AG04450 (cell line): ENCODE data around the gene ARID4A. TPM values are rescaled to one million over a fixed set of nuclear protein-coding genes. Genes with fewer than 3 reads are reported as not detected.
"Not testable (repeated sequence)": the region's sequence is repeated elsewhere in the genome, so short reads cannot be mapped to it uniquely, and the experiment has no call there.

Source experiments
- CTCF ChIA-PET: fragments of 300-600, 350-600 bp; formaldehyde crosslinking; extraction: SDS; loops from one replicate; lab custom pipeline; 2022; ENCODE audit warnings: antibody characterized with exemption, inconsistent platforms; lab: Charles Lee
- POLR2A ChIA-PET: fragments of 350-600 bp; formaldehyde crosslinking; extraction: SDS; loops from one replicate; lab custom pipeline; 2021; ENCODE audit warnings: antibody characterized with exemption, inconsistent platforms; lab: Yijun Ruan, JAX
- DNase-seq: peaks from one replicate; pipeline ENCODE4 v3.0.0-alpha.2; 2011; ENCODE audit warnings: low read depth, low spot score
- H3K27ac ChIP-seq: one replicate; pipeline ENCODE4 v1.5.1; 2012; ENCODE audit warnings: low read depth, low read length, control low read depth
- H3K27me3 ChIP-seq: one replicate; pipeline ENCODE4 v1.6.0; 2012; ENCODE audit warnings: low read length; ENCODE audit not compliant: control insufficient read depth, insufficient read depth
- H3K4me3 ChIP-seq: 2 replicates; pipeline ENCODE4 v1.5.1; 2011; ENCODE audit warnings: mild to moderate bottlenecking, low read depth, low read length, control low read depth
- H3K9me3 ChIP-seq: 2 replicates; pipeline ENCODE4 v1.5.1; 2012; ENCODE audit warnings: low read length; ENCODE audit not compliant: control insufficient read depth, insufficient read depth
- CTCF ChIP-seq: IDR thresholded peaks from 2 replicates; pipeline ENCODE4 v1.5.1; 2011; ENCODE audit warnings: low read depth, low read length, control low read depth, inconsistent platforms
- polyA plus RNA-seq: library from polyadenylated mRNA; depleted of rRNA; stranded (reverse); fragments of >200 nt; gene quantifications from 2 replicates; pipeline ENCODE4 v1.2.3, GENCODE V29; 2011; rRNA removed
- small RNA-seq: library from RNA; depleted of rRNA; stranded (forward); fragments of <200 nt; gene quantifications from one replicate; pipeline ENCODE3, GENCODE V24; 2012; ENCODE audit warnings: low read depth; ENCODE audit not compliant: insufficient read length

ARID4A gene
- polyA plus RNA-seq, 1 experiment = 12.4 TPM

GRCh38 chr14:58401587-58401986, 103.2 kb downstream of the ARID4A start:
- Histone ChIP-seq H3K27ac (no peak overlapping the region), H3K4me3 (no peak overlapping the region), H3K9me3 (no peaks in the 10 kb centered on the region), H3K27me3 (no peaks in the 10 kb centered on the region)
- POLR2A ChIA-PET = no interaction called here
- no peak for TF ChIP-seq CTCF
- CTCF ChIA-PET = no interaction called here
- no peak for DNase-seq

- DNase-seq = no peak
- POLR2A ChIA-PET = no interaction called here
- Histone ChIP-seq H3K27me3 (no peaks in the 10 kb centered on the region), H3K9me3 (no peaks in the 10 kb centered on the region), H3K4me3 (no peak overlapping the region), H3K27ac (no peak overlapping the region)
- TF ChIP-seq CTCF = no peak
- CTCF ChIA-PET = no interaction called here
These were observed 110.4 kb downstream of the ARID4A start for GRCh38 chr14:58408681-58409215.

GRCh38 chr14:58414845-58415244, 116.5 kb downstream of the ARID4A start:
- Histone ChIP-seq H3K9me3 (no peaks in the 10 kb centered on the region), H3K4me3 (no peak overlapping the region), H3K27me3 (no peaks in the 10 kb centered on the region), H3K27ac (no peak overlapping the region)
- ChIA-PET CTCF (no interaction called here), POLR2A (no interaction called here)
- no peak for DNase-seq
- no peak for TF ChIP-seq CTCF

GRCh38 chr14:58415636-58416547, 117.5 kb downstream of the ARID4A start:
- no peaks in the 10 kb centered on the region for H3K27me3 ChIP-seq
- H3K27ac ChIP-seq = no peak overlapping the region
- no peak for TF ChIP-seq CTCF
- no peak for DNase-seq
- H3K9me3 ChIP-seq = no peaks in the 10 kb centered on the region
- H3K4me3 ChIP-seq = no peak overlapping the region
- POLR2A ChIA-PET = no interaction called here
- CTCF ChIA-PET = interaction anchor here (1.5 kb wide), 1 partner anchor 11 kb away, joined by 4 read pairs; the partner anchor contains the start of gene TIMM9

- H3K9me3 ChIP-seq, H3K27ac ChIP-seq, H3K27me3 ChIP-seq, DNase-seq, H3K4me3 ChIP-seq, POLR2A ChIA-PET: not testable (repeated sequence)
- CTCF ChIA-PET = interaction anchor here (1.5 kb wide), 1 partner anchor 10 kb away, joined by 4 read pairs; the partner anchor contains the start of gene TIMM9
These were observed 118.6 kb downstream of the ARID4A start for GRCh38 chr14:58416934-58417333.

Small RNA genes lying within 50 kb of the gene (small RNA-seq; reads per million reads assigned to genes)
- gene RNU6-341P = not detected

Other genes starting within 250 kb of the ARID4A start
- gene ARMH4, start 146.3 kb upstream of the ARID4A start, polyA plus RNA-seq = 5.7 and 6.4 TPM in 2 replicates
- 99.9 and 142 TPM in 2 replicates for gene ACTR10, start 98.4 kb upstream of the ARID4A start, polyA plus RNA-seq
- 266 and 318 TPM in 2 replicates for gene PSMA3, start 53.7 kb upstream of the ARID4A start, polyA plus RNA-seq
- not detected in 2 replicates for gene TOMM20L, start 97.4 kb downstream of the ARID4A start, polyA plus RNA-seq
- gene TIMM9, start 129.0 kb downstream of the ARID4A start, polyA plus RNA-seq = 22.0 and 26.8 TPM in 2 replicates
- 15.7 and 24.6 TPM in 2 replicates for gene KIAA0586, start 129.2 kb downstream of the ARID4A start, polyA plus RNA-seq